Measurements from ENCODE around the gene AP2A2.

AP2A2 gene

DNA sequence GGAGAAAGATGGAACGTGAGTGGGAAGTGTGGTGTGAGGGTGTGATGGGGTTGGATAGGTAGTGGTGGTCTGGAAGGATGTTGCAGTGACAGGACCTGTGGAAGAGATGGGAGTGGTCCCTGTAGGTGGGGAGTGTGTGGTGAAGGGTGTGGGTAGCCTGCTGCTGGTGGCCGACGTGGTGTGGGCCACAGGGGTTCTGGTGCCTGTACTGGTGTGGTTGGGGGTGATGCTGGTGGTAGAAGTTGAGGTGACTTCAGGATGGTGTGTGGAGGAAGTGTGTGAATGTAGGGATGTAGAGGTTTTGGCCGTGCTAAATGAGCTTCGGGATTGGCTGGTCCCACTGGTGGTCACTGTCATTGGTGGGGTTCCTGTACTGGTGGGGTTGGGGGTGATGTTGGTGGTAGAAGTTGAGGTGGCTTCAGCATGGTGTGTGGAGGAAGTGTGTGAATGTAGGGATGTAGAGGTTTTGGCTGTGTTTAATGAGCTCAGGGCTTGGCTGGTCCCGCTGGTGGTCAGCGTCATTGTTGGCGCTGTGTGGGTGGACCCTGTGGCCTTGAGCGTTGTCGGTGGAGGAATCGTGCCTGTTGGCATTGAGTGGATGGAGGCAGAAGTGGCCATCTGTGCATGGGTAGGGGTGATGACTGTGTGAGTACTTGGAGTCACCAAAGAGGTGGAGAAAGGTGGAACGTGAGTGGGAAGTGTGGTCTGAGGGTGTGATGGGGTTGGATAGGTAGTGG is 91.8 kb downstream of the AP2A2 start:
- DNase-seq: no peak

DNA sequence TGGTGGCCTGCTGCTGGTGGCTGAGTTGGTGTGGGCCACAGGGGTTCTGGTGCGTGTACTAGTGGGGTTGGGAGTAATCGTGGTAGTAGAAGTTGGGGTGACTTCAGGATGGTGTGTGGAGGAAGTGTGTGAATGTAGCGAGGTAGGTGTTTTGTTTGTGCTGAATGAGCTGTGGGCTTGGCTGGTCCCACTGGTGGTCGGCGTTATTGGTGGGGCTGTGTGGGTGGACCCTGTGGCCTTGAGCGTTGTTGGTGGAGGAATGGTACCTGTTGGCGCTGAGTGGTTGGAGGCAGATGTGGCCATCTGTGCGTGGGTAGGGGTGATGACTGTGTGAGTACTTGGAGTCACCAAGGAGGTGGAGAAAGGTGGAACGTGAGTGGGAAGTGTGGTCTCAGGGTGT is 92.4 kb downstream of the AP2A2 start:
- DNase-seq: no peak

DNA sequence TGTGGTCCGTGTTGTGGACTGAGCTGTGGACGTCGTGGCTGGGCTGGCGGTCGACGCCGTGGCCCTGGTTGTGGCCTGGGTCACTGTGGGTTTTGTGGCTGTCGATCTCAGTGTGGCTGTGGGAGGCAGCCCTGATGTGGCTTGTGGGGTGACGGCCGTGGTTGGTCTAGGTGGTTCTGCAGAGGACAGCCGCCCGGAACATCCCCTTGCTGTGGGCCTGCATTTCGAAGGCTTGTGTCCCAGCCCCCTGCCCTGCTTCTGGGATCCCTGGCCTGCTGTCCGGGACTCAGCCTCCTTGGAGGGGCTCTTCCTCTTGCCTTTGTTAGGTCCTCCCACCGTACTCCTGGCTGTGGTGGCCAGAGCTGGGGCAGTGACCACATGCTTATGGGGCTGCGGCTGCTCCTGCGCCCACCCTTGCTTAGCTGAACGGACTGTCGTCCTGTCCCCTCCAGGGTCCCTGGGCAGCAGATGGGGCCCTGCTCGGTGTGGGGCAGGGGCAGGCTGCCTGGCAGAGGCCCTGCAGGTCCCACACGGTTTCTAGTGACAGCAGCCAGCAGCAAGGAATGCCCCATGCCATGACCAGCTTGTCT is 93.7 kb downstream of the AP2A2 start:
- no peak for DNase-seq

DNA sequence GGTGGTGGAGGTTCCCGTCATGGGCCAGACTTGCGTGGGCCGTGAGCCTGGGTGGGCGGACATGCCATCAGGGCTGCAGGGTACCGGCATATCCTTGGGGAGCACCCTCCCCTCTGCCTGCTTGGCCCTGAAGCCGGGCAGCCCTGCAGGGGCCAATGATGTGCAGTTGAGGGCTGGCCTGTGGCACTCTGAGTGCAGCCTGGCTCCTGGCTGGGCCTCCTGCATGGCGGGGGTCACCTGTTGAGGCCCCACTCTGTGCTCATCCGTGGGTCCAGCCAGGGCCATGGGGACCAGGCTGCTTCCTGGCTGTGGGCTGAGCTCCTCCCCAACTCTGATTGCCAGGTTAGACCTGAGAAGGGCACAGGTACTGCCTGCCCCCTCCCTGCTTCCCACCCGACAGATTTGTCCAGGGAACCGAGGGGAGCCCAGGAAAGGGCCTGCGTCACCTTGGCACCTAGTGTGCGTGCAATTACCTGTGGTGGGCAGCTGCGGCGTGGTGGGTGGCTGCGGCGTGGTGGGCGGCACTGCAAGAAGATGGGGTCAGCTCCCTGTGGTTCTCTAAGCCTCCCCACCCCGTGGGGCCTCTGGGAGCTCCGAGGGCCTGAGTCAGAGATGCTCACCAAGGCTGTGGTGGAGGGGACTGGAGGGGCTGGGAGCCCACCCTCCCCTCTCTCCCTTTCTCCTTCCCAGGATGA is 94.7 kb downstream of the AP2A2 start:
- DNase-seq: no peak

DNA sequence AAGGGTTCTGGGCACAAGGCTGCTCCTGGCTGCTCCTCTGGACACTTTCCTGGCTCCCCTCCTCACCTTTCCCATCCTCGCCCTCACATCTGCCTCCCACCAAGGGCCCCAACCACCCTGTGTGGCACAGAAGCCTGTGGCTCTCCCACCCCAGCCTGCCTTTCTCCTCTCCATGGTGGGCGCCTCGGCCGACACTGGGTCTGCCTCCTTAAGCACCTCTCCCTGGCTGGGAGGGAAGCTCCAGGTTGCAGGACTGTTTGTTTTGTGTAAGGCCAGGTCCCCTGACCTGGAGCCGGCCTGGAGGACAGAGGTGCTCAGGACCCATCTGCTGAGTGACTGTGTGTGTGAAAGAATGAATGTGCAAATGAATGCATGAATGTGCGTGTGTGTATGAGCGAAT is 96.7 kb downstream of the AP2A2 start:
- DNase-seq: no peak

DNA sequence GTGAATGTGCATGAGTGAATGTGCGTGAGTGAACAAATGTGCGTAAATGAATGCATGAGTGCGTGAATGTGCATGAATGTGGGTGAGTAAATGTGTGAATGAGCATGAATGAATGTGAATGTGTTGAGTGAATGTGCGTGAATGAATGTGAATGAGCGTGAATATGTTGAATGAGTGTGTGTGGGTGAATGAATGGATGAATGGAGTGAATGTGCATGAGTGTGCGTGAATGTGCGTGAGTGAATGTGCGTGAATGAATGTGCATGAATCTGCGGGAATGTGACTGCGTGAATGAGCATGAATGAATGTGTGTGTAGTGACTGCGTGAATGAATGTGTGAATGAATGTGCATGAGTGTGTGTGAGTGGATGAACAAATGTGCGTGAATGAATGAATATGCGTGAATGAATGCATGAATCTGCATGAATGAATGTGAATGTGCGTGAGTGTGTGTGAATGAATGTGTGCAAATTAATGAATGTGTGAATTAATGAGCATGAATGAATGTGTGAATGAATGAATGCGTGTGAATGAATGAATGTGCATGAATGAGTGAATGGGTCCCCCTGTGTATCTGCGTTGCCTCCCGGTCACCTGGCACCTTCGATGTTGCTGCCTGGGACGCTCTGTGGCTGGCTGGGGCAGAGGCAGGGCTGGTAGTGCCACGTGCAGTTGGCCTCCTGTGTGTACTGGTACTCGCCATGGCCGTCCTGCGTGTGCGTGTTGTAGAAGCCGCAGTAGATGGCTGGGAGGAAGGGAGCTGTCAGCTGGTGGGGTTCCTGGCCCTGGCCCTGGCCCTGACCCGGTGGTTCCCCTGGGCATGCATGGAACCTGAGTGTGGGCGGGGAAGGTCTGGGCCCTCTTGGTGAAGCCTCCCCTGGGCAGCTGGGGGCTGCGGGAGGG is 97.5 kb downstream of the AP2A2 start:
- no peak for DNase-seq

DNA sequence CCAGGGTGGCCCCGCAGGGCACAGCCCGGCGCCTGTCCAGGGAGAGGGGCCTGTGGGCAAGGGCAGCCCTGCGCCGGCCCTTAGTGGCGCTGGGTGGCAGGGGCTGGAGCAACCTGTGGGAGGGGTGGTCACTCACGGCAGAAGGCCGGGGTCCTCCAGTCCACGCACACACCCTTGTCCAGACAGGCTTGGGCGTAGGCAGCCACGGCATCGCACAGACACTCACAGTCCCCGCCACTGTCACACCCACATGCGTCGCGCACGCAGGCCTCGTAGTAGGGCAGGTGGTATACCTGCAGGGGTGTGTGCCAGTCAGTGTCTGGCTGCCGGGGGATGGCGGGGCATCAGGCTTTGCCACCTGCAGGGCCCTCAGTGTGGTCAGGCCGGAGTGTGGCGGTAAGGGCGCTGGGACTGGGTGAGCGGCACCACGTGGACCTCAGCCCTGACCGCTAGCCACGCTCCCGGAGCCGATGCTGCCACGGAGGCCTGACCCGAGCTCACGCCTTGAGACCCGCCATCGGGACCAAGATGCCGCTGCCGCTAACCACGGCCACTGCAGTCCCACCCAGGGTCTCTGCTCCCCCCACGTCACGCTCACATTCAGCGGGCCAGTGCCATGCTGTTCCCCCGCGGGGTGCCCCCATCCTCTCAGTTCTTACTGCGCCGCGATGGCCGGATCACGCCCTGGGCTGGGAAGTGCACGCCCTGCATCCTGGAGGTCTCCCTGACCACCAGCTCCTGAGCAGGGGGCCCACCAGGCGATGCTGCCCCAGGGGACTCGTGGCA is 98.3 kb downstream of the AP2A2 start:
- no peak for DNase-seq

DNA sequence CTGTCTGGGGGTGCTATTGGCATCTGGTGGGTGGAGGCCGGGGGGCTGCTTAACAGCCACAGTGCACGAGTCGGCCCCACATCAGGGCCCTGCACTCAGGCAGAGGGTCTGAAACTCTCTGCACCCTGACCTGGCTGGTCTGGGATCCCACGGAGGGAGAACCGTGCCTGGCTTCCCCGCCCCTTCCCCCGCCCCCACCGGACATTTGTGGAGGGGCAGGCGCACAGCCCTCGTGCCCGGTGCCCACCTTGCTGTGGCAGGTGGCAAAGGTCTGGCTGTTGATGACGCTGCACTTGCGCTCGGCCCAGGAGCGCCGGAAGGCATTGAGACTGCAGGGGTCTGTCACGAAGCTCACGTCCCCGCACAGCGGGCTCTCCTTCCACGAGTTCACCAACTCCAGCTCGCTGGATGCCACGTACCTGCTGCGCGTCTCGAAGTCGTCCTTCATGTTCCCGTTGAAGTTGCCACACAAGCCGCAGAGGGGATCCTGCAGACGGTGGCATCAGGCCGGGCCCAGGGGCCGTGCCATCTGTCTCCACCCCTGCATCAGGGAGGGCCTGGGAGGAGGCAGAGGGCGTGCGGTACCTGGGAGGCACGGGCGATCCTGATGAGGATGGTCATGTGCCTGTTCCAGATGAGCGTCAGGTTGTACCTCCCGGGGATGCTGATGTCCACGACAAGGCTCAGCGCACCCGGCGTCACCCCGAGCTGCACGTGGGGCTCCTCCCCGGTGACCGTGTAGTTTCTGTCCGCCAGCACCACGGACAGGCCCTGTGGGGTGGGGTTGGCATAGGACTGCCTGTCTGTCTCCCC is 99.1 kb downstream of the AP2A2 start:
- no peak for DNase-seq

DNA sequence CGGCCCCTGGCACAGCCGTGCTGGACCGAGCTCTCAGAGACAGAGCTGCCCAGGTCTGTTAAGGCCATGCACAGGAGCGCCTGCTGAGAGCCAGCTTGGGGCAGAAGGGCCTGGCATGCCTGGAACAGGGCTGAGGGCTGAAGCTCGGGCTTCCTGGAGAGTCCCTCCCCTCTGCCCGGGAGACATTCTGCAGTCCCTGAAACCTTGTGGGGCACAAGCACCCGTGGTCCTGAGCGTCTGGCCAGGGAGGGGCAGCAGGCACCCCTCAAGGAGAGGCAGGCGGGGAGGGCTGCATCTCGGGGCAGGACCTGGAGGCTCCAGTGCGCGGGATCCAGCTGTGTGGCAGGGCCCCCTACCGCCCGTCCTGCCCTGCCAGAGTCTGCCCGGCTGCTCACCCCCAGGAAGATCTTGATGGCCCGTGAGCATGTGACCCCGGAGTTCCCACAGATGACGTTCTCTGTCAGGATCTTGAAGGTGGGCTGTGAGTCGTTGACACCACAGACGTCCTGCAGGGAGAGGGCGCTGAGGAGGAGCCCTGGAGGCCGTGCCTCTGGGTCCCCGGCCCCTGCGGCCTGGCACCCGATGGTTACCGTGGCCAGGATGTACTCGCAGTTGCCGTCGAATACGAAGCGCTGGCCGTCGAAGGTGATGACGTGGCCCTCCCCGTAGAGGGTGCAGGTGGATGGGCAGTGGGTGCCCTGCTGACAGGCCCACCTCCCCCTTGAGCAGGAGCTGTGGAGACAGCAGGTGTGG is 99.9 kb downstream of the AP2A2 start:
- DNase-seq: no peak

DNA sequence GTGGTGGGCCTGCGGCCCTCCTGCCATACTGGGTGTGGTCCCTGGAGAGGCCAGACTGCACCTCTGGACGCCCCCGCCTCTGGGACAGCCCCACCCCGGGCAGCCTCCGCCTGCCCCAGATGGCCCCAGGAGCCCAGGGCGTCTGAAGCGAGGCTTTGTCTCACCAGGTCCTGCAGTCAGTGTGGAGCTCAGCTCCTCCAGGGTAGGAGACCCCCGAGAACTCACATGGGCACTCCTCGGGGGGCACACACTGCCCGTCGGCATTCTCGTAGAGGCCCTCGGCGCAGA is 100.4 kb downstream of the AP2A2 start:
- DNase-seq: no peak

DNA sequence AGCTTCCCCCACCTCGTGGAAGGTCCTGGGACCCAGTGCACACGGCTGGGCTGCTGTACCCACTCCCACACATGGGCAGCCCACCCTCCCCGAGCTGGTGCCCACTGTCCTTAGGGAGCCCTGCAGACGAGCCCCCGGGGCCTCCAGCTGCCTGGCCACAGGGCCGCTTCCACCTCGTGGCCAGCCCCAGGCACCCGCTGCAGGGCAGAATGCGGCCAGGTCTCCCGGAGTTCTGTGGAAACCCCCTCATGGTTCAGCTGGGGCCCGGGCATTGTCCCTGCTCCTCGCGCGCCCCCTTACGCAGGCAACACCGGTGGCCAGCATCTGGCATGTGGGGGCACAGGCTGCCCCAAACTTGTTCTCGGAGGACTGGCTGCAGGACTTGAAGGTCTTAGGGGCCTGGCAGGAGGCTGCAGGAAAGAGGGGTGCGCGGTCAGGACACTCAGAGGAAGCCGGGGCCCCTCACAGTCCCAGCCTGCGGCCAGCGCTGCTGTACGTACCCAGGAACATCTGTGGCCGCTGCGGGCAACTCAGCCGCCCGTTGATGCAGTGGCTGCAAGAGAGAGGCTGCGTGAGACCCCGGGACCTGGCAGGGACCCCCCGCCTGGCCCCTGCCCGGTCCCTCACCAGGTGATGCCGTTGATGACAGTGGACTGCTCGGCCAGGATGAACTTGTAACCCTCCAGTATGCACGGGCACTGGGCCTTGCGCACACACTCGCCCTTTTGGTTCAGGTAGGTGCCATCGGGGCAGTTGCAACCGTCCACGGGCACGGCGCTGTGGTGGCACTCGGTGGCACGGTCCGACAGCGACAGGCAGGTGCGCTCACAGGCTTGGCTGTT is 101.2 kb downstream of the AP2A2 start:
- no peak for DNase-seq

DNA sequence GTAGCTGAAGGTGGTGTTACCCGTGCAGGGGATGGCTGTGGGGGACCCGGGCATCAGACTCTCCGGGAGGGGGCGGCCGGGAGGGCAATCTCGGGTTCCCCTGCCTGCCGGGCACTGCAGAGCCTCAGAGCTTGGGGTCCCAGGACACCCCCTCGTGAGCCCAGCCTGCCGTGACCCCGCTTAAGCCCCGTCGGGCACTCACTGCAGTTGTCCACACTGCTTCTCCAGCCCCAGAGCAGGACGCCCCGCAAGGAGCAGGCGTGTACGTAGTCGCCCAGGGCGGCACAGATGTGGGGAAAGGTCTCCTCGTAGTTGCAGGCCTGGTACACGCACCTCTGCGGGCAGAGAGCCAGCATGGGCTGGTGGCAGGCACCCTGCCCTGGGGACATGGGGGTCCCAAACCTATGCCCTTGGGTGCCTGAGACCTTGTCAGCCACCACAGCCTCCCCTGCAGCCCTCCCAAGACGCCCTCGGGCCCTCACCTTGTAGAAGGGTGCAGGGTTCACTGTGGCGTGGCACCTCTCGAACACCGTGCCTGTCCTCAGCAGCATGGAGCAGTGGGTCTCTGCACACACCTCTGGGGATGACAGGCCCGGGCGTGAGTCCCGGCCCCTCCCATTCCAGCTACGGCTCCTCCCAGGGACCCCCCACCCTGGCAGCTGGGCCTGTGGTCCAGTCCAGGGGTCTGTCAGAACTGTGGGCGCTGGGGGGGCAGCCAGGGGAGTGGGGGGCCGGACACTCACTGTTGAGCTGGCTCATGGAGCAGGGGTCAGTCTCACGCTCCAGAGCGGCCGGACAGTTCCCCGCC is 102.0 kb downstream of the AP2A2 start:
- DNase-seq: no peak

DNA sequence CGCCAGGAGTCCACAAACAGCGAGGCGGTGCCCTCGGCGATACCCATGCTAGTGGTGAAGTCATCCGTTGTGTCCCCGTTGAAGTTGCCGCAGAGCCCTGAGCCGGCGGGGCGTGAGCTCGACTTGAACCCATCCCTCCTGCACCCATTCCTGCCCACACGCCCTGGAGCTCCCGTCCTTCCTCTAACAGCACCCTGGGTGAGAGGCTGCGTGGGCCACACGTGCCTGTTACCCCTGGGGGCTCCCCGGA is 102.5 kb downstream of the AP2A2 start:
- DNase-seq: no peak

DNA sequence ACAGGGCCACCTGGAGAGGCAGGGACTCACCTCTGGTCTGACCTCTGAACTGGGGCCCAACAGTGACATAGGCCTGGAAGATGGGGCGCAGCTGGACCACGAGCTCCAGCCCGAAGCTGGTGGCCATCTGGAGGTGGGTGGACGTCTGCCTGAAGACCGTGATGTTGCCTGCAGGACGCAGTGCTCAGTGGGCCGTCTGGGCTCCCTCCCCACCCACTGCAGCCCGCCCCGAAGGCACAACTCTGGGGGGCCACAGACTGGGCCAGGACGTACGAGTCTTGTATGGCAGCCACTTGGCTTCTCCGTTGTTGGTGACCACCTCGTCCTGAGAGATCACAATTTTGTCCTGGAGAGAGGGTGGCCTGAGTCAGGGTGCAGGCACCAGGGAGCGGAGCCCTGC is 102.9 kb downstream of the AP2A2 start:
- no peak for DNase-seq

DNA sequence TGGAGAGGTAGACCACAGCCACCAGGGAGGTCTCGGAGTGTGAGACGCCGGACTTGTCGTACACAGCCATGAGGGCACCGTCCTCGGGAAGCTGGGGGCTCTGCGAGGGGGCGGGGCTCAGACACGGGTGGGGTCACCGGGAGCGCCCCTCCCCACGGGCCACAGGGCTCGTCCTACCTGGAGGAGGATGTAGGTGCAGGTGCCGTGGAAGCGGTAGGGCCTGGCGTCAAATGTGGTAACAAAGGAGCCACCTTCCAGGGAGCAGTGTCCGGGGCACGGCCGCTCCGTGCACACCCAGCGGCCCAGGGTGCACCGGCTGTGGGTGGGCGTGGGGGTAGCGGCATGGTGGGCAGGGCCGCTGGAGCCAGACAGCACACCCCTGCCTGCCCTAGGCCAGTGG is 103.4 kb downstream of the AP2A2 start:
- DNase-seq: no peak

DNA sequence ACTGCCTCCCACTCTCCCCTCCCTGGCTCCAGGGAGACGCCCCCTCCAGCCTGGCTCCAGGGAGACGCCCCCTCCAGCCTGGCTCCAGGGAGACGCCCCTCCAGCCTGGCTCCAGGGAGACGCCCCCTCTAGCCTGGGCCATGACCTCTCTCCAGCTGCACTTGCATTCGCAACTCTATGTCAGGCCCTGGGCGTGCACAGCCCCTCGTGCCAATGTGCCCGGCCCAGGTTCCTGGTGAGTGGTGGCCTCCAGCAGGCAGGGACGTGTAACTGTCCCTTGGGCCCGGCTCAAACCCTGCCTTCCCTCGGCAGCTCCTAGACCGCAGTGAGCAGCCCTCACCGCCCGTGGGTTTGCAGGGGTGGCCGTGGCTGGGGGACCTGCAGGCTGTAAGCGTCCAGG is 104.0 kb downstream of the AP2A2 start:
- DNase-seq: no peak

DNA sequence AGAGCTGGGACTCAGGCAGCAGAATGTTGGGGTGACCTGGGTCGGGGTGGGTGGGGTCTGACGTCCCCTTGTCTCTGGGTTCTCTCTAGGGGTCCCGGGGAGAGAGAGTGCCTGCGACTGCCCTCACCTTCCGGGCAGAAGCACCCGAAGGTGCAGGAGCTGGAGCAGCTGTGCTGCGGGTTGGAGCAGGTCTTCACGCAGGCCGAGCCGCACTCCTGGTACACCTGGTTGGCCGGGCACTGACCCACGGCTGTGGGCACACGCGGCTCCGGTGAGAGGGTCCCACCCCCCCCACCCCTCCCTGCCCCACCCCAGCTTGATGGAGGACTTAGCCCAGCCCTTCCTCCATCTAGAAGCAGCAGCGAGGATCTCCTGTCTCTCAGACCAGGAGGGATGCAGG is 104.4 kb downstream of the AP2A2 start:
- no peak for DNase-seq

DNA sequence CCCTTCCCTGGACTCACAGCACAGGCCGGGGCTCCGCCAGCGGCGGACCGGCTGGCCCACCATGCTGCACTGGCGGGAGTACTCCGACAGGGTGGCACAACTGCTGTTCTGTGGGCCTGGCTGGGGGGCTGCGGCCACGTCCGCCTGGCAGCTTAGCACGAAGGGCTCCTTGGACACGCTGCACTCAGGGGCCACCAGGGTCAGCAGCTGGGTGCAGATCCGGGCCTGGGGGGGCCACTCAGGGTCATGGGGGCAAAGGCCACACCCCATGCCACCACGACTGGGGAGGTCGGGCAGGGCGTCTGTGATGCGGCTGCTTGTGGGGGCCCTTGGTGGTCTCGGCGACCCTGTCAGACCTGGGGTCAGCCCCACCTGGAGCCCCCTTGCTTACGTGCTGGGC is 104.9 kb downstream of the AP2A2 start:
- DNase-seq: no peak

DNA sequence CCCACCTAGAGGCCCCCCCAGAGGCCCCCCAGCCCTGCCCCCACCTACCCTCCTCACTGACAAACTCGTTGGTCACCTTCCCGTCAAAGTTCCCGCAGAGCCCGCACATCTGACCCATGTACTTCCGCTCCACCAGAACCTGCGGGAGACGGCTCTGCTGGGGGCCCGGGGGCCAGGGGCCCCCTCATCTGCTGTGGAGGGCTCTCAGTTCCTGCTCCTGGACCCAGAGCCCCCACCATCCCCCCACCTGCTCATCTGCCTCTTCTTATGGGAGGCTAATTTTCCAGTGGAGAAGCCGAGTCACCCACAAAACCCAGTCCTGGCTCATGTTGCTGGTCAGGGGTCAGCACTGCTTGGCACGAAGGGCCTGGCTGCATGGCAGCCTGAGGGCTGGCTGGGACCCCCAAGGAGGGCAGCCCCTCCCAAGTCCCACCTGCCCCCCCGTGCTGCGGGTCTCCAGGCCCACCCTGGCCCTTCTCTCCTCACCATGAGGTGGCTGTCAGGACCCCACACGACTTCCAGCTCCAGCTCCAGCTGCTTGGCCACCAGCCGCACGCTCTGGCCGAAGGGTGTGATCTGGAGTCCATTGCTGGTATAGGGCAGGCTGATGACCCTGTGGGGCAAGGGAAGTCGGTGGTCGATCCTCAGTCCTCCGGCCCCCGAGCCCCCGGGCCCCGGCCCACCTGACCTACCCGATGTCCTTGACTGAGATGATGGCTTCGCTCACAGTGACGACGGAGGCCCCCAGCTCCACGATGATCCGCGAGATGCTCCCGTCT is 105.6 kb downstream of the AP2A2 start:
- no peak for DNase-seq
